OCI-LY7 (cell line): ENCODE data around the gene TICAM2.

Experiments used
- EZH2phosphoT487 ChIP-seq: fragments of 200-600 bp; sonication (generic); IDR thresholded peaks from 2 replicates; pipeline ENCODE4 v1.6.1; 2018; ENCODE audit warnings: low read depth, borderline replicate concordance, mild to moderate bottlenecking, mixed run types, antibody characterized with exemption, low read length, moderate library complexity, mixed read lengths
- TF ChIP-seq, protein P1 (sequence below): fragments of 200-600 bp; sonication (generic); conservative IDR thresholded peaks from 2 replicates; pipeline ENCODE4 v1.5.1; 2014; ENCODE audit warnings: mild to moderate bottlenecking, antibody characterized with exemption, low read length, moderate library complexity, mixed read lengths

DNA sequence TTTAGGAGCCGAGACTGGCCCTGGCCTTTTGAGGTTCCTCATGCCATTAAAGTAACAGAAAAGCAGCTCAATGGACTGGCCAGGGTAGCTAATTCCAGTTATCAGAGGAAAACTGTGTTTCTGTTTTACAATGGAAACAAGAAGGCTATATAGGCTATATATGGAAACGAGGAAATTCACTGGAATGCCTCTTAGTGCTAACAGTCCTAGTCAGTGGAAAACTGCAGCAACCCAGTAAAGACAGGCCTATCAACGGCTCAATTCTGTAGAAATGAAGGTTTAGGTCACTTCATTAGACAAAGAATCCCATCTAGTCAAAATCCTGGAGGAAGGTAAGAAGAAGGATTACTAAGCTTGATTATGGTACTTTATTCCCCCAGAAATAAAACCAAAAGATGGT, 3.2 kb upstream of the TICAM2 start:
- TF ChIP-seq, protein P1, sequence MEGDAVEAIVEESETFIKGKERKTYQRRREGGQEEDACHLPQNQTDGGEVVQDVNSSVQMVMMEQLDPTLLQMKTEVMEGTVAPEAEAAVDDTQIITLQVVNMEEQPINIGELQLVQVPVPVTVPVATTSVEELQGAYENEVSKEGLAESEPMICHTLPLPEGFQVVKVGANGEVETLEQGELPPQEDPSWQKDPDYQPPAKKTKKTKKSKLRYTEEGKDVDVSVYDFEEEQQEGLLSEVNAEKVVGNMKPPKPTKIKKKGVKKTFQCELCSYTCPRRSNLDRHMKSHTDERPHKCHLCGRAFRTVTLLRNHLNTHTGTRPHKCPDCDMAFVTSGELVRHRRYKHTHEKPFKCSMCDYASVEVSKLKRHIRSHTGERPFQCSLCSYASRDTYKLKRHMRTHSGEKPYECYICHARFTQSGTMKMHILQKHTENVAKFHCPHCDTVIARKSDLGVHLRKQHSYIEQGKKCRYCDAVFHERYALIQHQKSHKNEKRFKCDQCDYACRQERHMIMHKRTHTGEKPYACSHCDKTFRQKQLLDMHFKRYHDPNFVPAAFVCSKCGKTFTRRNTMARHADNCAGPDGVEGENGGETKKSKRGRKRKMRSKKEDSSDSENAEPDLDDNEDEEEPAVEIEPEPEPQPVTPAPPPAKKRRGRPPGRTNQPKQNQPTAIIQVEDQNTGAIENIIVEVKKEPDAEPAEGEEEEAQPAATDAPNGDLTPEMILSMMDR: no peak
- TF ChIP-seq EZH2phosphoT487: no peak
